ENCODE data around the gene NIPSNAP3A. TPM values are rescaled to one million over a fixed set of nuclear protein-coding genes. Genes with fewer than 3 reads are reported as not detected.
"Not testable (repeated sequence)": the region's sequence is repeated elsewhere in the genome, so short reads cannot be mapped to it uniquely, and the experiment has no call there.

NIPSNAP3A gene
- 10 to 100 TPM; 28.2 to 28.3 TPM for total RNA-seq
- long read RNA-seq, donor 1, transcript NIPSNAP3A-201 (6 exons, 1,633 nt), result major isoform, 6 of 13 reads
- long read RNA-seq, donor 1, partial matches to known transcripts, result 7 of 13 reads
- long read RNA-seq, donor 1, other reads (novel, unspliced or antisense), result 0 of 13 reads
- long read RNA-seq, donor 2, transcript NIPSNAP3A-201 (6 exons, 1,633 nt), result major isoform, 72 of 87 reads
- long read RNA-seq, donor 2, partial matches to known transcripts, result 14 of 87 reads
- long read RNA-seq, donor 2, other reads (novel, unspliced or antisense), result 1 of 87 reads

- intact Hi-C loops (cut with DNase I), result no loop called here
- DNase-seq (ENCODE audit: low spot score), result peak; percentile 97
These were observed at the start of gene NIPSNAP3A for GRCh38 chr9:104747565-104748358. NIPSNAP3A (plus strand) TSS chr9:104747683; CDS start chr9:104747793, 110 bp downstream.

DNA sequence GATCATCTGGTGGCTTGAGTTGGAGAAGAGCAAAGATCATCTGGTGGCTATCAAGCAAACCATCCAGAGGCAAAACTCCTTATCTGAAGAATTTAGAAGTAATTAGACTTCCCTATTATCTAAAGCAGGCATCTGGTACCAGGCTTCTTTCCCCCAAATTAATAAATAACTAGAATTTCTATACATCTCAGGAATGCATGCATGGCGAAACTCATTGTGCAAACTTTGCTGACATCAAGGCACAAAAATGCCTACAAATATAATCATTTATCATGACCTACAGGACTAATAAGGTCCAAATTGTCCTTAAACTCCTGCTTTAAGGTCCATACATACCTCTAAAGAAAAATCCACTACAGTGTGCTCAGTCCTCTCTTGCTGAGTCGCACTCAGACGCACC, 47.2 kb upstream of the NIPSNAP3A start:
- intact Hi-C loops (cut with DNase I), result no loop called here
- no peak for DNase-seq (ENCODE audit: low spot score)

- DNase-seq (ENCODE audit: low spot score); intact Hi-C loops (cut with DNase I): not testable (repeated sequence)
These were observed 38.7 kb upstream of the NIPSNAP3A start for GRCh38 chr9:104708737-104709136.

DNA sequence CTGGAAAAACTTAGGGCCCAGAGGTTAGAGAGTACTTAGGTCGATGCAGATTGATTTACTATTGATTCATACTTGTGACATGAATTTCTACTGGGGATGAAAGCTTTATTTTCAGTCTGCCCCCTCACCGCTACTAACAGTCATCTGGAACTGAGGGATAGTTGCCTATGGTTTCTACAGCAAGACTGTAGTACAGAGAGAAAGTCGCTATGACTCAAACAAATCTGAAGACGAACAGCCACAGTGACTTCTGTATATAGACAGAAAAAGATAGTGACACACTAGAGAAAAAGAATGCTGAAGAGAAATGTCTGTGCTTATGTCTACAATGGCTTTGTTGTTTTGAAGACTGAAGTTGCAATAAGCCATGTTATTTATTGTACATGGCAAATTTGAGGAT, 35.9 kb upstream of the NIPSNAP3A start:
- intact Hi-C loops (cut with DNase I), result no loop called here
- DNase-seq (ENCODE audit: low spot score), result no peak

GRCh38 chr9:104725014-104725413, 22.5 kb upstream of the NIPSNAP3A start:
- DNase-seq (ENCODE audit: low spot score), result no peak
- intact Hi-C loops (cut with DNase I), result no loop called here

GRCh38 chr9:104738452-104738851, 9.0 kb upstream of the NIPSNAP3A start:
- intact Hi-C loops (cut with DNase I), result no loop called here

DNA sequence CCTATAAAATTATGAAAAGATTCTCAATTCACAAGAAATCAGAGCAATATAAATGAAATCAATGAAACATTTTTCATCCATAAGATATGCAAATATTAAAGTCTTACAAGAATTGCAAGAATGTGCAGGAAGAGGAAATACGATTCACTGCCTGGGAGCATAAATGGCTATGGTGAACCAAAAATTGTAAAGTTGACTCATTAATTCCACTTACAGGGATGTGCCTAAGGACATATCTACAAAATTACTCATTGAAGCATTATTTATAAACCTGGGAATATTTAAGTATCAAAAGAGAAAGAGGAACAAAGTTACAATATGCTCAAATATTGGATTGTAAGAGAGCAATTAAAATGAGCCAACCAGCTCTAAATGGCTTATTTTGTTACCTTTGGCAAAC, 6.9 kb upstream of the NIPSNAP3A start:
- intact Hi-C loops (cut with DNase I), result no loop called here
- no peak for DNase-seq (ENCODE audit: low spot score)

More at GRCh38 chr9:104738452-104738851, 9.0 kb upstream of the NIPSNAP3A start:
- no peak for DNase-seq (ENCODE audit: low spot score)

- no peak for DNase-seq (ENCODE audit: low spot score)
- intact Hi-C loops (cut with DNase I), result no loop called here
These were observed 4.0 kb upstream of the NIPSNAP3A start for GRCh38 chr9:104743376-104743985.

- intact Hi-C loops (cut with DNase I), result no loop called here
- no peak for DNase-seq (ENCODE audit: low spot score)
These were observed 1.6 kb upstream of the NIPSNAP3A start for GRCh38 chr9:104745852-104746251.

DNA sequence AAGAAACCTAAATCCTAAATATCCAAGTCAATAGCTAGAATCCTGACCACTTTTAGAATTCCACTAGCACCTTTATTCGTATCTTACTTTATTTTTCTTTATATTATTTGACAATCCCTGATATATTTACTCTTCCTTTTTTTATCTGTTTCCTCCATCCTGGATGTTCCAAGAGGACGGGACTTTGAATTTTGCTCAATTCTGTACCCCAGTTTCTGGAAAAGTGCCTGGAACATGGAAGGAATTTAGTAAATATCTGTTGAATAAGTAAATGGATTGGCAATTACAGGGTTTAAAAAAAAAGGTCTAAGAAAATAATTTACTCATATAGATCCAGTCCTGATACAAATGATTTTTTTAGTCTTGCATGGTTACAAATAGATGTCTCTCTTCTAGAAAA, 1.2 kb upstream of the NIPSNAP3A start:
- intact Hi-C loops (cut with DNase I), result no loop called here
- no peak for DNase-seq (ENCODE audit: low spot score)

- intact Hi-C loops (cut with DNase I), result no loop called here
- DNase-seq (ENCODE audit: low spot score), result no peak
These were observed 685 bp upstream of the NIPSNAP3A start for GRCh38 chr9:104746798-104747197.

DNA sequence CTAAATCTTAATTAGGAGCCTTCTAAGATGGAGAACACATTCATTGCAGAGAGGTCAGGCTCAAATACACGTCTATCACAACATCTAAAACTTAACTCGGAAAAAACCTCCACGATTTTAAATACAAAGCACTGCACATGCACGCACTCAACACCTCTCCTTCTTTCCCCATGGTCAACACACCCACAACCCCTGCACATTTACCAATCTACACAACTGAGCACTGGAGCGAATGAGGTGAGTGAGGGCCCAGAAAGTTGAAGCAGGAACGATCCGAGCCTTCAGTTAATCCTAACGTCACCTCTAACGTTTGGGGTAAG, 278 bp upstream of the NIPSNAP3A start:
- intact Hi-C loops (cut with DNase I), result no loop called here

DNA sequence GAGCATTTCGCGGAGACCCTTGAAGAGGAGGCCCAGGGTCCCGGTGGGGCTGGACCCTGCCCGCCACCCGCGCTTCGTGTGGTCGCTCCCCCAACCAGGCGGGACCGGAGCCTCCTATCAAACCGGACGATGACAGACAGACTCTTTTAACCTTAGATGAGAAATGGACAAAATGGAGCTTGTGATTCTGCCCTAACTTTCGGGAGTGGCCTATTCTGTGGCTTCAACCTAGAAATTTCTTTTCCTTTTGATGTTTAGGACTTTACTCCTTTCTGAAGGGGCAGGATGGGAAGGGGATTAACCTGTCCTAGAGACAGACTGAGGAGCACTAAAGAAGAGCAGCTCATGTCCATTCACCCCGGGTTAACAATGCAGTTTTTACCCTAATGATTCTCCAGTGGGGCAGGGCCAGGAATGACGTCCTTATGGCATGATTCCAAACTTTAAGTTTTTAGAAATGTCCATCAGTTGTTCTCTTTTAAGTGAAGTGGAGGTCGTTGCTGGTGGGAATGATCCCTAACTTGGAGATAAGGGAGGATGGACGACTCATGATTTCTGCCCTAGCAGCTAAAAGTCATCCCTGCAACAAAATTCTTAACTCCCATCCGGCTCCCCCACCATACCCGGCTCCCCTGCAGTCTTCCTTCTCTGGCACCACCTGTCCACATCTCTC, 1.0 kb downstream of the NIPSNAP3A start:
- no peak for DNase-seq (ENCODE audit: low spot score)

More for the DNA sequence above, 278 bp upstream of the NIPSNAP3A start:
- DNase-seq (ENCODE audit: low spot score), result no peak

GRCh38 chr9:104750185-104750767, 2.8 kb downstream of the NIPSNAP3A start:
- intact Hi-C loops (cut with DNase I), result no loop called here
- DNase-seq (ENCODE audit: low spot score), result no peak

More for the DNA sequence above, 1.0 kb downstream of the NIPSNAP3A start:
- intact Hi-C loops (cut with DNase I), result no loop called here

GRCh38 chr9:104758974-104759373, 11.5 kb downstream of the NIPSNAP3A start:
- no peak for DNase-seq (ENCODE audit: low spot score)
- intact Hi-C loops (cut with DNase I), result no loop called here

GRCh38 chr9:104765138-104765537, 17.7 kb downstream of the NIPSNAP3A start:
- intact Hi-C loops (cut with DNase I), result no loop called here
- DNase-seq (ENCODE audit: low spot score), result no peak

DNA sequence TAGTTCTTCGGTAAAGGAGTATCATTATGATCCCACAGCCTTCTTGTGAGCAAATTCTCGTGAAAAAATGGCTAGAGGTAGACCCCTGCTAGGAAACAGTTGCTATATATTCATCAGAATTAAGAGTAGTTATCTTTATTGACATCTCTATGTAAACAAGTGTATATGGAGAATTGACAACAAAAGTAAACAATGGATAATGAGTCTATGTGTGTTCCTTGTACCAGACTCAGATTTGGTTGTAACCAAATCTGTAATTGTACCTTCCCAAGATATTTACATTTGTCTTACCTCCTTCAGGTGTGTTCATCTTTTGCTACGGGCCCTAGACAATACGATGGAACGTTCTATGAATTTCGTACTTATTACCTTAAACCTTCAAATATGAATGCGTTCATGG, 18.5 kb downstream of the NIPSNAP3A start:
- no peak for DNase-seq (ENCODE audit: low spot score)
- intact Hi-C loops (cut with DNase I), result no loop called here

- intact Hi-C loops (cut with DNase I), result no loop called here
- DNase-seq (ENCODE audit: low spot score), result no peak
These were observed 20.0 kb downstream of the NIPSNAP3A start for GRCh38 chr9:104767507-104767906.

GRCh38 chr9:104769029-104769428, 21.5 kb downstream of the NIPSNAP3A start:
- intact Hi-C loops (cut with DNase I); DNase-seq (ENCODE audit: low spot score): not testable (repeated sequence)

DNA sequence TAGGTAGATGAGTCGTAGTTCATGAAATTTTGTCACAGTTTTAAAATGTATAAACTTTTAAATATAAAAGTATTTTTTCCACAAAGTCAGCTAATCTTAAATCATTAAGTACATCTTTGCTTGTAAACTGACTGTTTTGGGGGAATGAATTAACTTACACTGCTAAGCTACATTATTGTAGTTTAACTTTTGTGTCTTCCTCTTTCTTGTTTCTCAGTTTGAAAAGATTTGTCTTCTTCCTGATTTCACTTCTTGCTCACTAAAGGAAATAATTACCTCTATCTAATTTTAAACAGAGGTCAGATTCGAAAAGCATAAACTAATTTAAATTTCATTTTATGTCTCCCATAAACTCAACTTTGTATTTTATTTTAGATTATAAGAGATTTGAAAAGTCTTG, 22.2 kb downstream of the NIPSNAP3A start:
- intact Hi-C loops (cut with DNase I), result no loop called here

More for the DNA sequence above, 22.2 kb downstream of the NIPSNAP3A start:
- no peak for DNase-seq (ENCODE audit: low spot score)
